PFSK-1 (cell line): ENCODE results near the gene RASL10B.

ENCODE experiments used
- FOXP2 ChIP-seq: optimal IDR thresholded peaks from 2 replicates; pipeline ENCODE3; 2011; ENCODE audit warnings: borderline replicate concordance, control low read depth, inconsistent platforms; ENCODE audit not compliant: insufficient read depth; ENCODE audit errors: extremely low read length, extremely low read depth
- POLR2AphosphoS5 ChIP-seq: IDR thresholded peaks from 2 replicates; pipeline ENCODE4 v1.6.1; 2012; ENCODE audit warnings: low read depth, mild to moderate bottlenecking, control low read depth, low read length, moderate library complexity
- REST ChIP-seq, 2 experiments: IDR thresholded peaks; 2 replicates each; pipeline versions ENCODE4 v1.6.1 to v1.8.0; 2011 to 2012; ENCODE audit warnings: low read depth in 2 of 2, low read length in 2 of 2, control low read depth in 1 of 2, inconsistent platforms in 1 of 2, mild to moderate bottlenecking in 1 of 2, moderate library complexity in 1 of 2; ENCODE audit not compliant: insufficient read depth in 1 of 2
- SIN3A ChIP-seq: IDR thresholded peaks from 2 replicates; pipeline ENCODE4 v1.6.1; 2012; ENCODE audit warnings: mild to moderate bottlenecking, low read length, moderate library complexity, borderline replicate concordance; ENCODE audit not compliant: insufficient read depth
- TAF1 ChIP-seq: IDR thresholded peaks from 2 replicates; pipeline ENCODE4 v1.6.1; 2012; ENCODE audit warnings: low read length, control low read depth, borderline replicate concordance; ENCODE audit not compliant: insufficient read depth

RASL10B gene

GRCh38 chr17:35743626-35744328 lies 12.3 kb downstream of the RASL10B start:
- TF ChIP-seq FOXP2 (no peak), REST (IDR thresholded peaks at IDR 0.05; ENCODE audit: insufficient read depth in 1 of 2, low read depth in 2 of 2, low read length in 2 of 2) (peak; percentile 95 to 97), SIN3A (0 out of 2 replicates have a peak, but pooled peaks have one; percentile 26)

- TF ChIP-seq TAF1 (no peak), POLR2AphosphoS5 (no peak), SIN3A (no peak), REST (IDR thresholded peaks at IDR 0.05; ENCODE audit: insufficient read depth in 1 of 2, low read depth in 2 of 2, low read length in 2 of 2) (0 out of 4 replicates have a peak, but pooled peaks of 1 of the 2 experiments have one; percentile 2)
Measured at GRCh38 chr17:35744830-35745229, 13.4 kb downstream of the RASL10B start.

- TF ChIP-seq POLR2AphosphoS5 (no peak), FOXP2 (no peak), REST (IDR thresholded peaks at IDR 0.05; ENCODE audit: insufficient read depth in 1 of 2, low read depth in 2 of 2, low read length in 2 of 2) (no peak), TAF1 (no peak), SIN3A (no peak)
Measured at GRCh38 chr17:35745246-35745645, 13.8 kb downstream of the RASL10B start.

- TF ChIP-seq SIN3A (no peak), POLR2AphosphoS5 (no peak), REST (IDR thresholded peaks at IDR 0.05; ENCODE audit: insufficient read depth in 1 of 2, low read depth in 2 of 2, low read length in 2 of 2) (no peak), TAF1 (no peak), FOXP2 (no peak)
Measured at GRCh38 chr17:35745749-35746320, 14.4 kb downstream of the RASL10B start.

GRCh38 chr17:35747540-35748017 lies 16.1 kb downstream of the RASL10B start:
- no peak for TF ChIP-seq SIN3A
- no peak for TF ChIP-seq POLR2AphosphoS5
- 0 out of 4 replicates have a peak, but pooled peaks of 1 of the 2 experiments have one; percentile 36 for TF ChIP-seq REST (IDR thresholded peaks at IDR 0.05; ENCODE audit: insufficient read depth in 1 of 2, low read depth in 2 of 2, low read length in 2 of 2)
- TF ChIP-seq FOXP2 = peak; percentile 21
